RWPE2 (cell line): ENCODE data around the gene ST7.
A peak's percentile ranks its signal among the peaks of the same experiment; 100 is the strongest.

Experiments used
- ATAC-seq: fragments of 200-7000 bp; cut with Tn5 transposase; 3 replicates; pipeline ENCODE4 v1.9.1; 2021; ENCODE audit warnings: low read depth
- DNase-seq: peaks from one replicate; pipeline ENCODE4 v3.0.0-alpha.2; 2020; ENCODE audit warnings: low spot score
- H3K27ac ChIP-seq: fragments of 450-650 bp; 2 replicates; pipeline ENCODE4 v1.5.1; 2017; ENCODE audit warnings: mild to moderate bottlenecking; ENCODE audit not compliant: poor library complexity, severe bottlenecking
- H3K27me3 ChIP-seq: fragments of 250-450 bp; sonication (Bioruptor Pico); 2 replicates; pipeline ENCODE4 v1.5.1; 2021; ENCODE audit warnings: mild to moderate bottlenecking, moderate library complexity; ENCODE audit not compliant: insufficient read depth, poor library complexity, severe bottlenecking
- H3K36me3 ChIP-seq: fragments of 250-450 bp; sonication (Bioruptor Pico); 2 replicates; pipeline ENCODE4 v1.5.1; 2020; ENCODE audit warnings: low read depth, mild to moderate bottlenecking, moderate library complexity
- H3K4me1 ChIP-seq: fragments of 250-450 bp; sonication (Bioruptor Pico); 2 replicates; pipeline ENCODE4 v1.5.1; 2021; ENCODE audit warnings: mild to moderate bottlenecking, moderate library complexity; ENCODE audit not compliant: insufficient read depth, poor library complexity, severe bottlenecking
- H3K4me3 ChIP-seq: fragments of 250-450 bp; sonication (Bioruptor Pico); 2 replicates; pipeline ENCODE4 v1.5.1; 2021; ENCODE audit warnings: mild to moderate bottlenecking, moderate library complexity; ENCODE audit not compliant: severe bottlenecking
- H3K9me3 ChIP-seq: fragments of 250-450 bp; sonication (Bioruptor Pico); 2 replicates; pipeline ENCODE4 v1.5.1; 2021; ENCODE audit warnings: mild to moderate bottlenecking, moderate library complexity; ENCODE audit not compliant: severe bottlenecking
- CTCF ChIP-seq: fragments of 450-650 bp; IDR thresholded peaks from one replicate; pipeline ENCODE4 v1.5.1; 2017; ENCODE audit warnings: mild to moderate bottlenecking, moderate library complexity; ENCODE audit not compliant: poor library complexity, severe bottlenecking

Gene ST7

GRCh38 chr7:117139397-117139984 is 186.2 kb downstream of the ST7 start:
- Histone ChIP-seq H3K27me3 (no peaks in the 10 kb centered on the region), H3K4me1 (no peaks in the 10 kb centered on the region), H3K4me3 (no peak overlapping the region), H3K36me3 (peaks cover 21% of the 10 kb centered on the region), H3K9me3 (no peaks in the 10 kb centered on the region), H3K27ac (no peak overlapping the region)
- ATAC-seq (no peak), DNase-seq (no peak)
- no peak for TF ChIP-seq CTCF

- Histone ChIP-seq H3K4me3 (no peak overlapping the region), H3K4me1 (no peaks in the 10 kb centered on the region), H3K27me3 (no peaks in the 10 kb centered on the region), H3K36me3 (peaks cover 21% of the 10 kb centered on the region), H3K9me3 (no peaks in the 10 kb centered on the region), H3K27ac (no peak overlapping the region)
- no peak for ATAC-seq
- no peak for TF ChIP-seq CTCF
- DNase-seq = no peak
Observed at GRCh38 chr7:117140921-117141320, 187.6 kb downstream of the ST7 start.

- no peaks in the 10 kb centered on the region for H3K27me3 ChIP-seq
- H3K4me1 ChIP-seq = no peaks in the 10 kb centered on the region
- DNase-seq = no peak
- no peak for TF ChIP-seq CTCF
- no peak overlapping the region for H3K4me3 ChIP-seq
- no peak for ATAC-seq
- H3K27ac ChIP-seq = no peak overlapping the region
- no peaks in the 10 kb centered on the region for H3K9me3 ChIP-seq
- peaks cover 7% of the 10 kb centered on the region; the same call in 1 of the 2 replicates for H3K36me3 ChIP-seq
Observed at GRCh38 chr7:117143066-117143465, 189.8 kb downstream of the ST7 start.

- ATAC-seq = peak; percentile 79; the same call in 2 of the 3 replicates
- no peak for DNase-seq
- TF ChIP-seq CTCF = no peak
- Histone ChIP-seq H3K36me3 (0 out of 2 replicates have a peak, but pooled peaks cover 5% of the 10 kb centered on the region), H3K27ac (no peak overlapping the region), H3K27me3 (no peaks in the 10 kb centered on the region), H3K4me1 (no peaks in the 10 kb centered on the region), H3K4me3 (no peak overlapping the region), H3K9me3 (no peaks in the 10 kb centered on the region)
Observed at GRCh38 chr7:117143580-117143979, 190.3 kb downstream of the ST7 start.

GRCh38 chr7:117145333-117145732 is 192.0 kb downstream of the ST7 start:
- ATAC-seq (no peak), DNase-seq (no peak)
- Histone ChIP-seq H3K27me3 (no peaks in the 10 kb centered on the region), H3K9me3 (no peaks in the 10 kb centered on the region), H3K27ac (no peak overlapping the region), H3K36me3 (no peaks in the 10 kb centered on the region), H3K4me1 (no peaks in the 10 kb centered on the region), H3K4me3 (no peak overlapping the region)
- no peak for TF ChIP-seq CTCF
